Activated T-helper 2 cell treated with anti-CD3 and anti-CD28 coated beads, Interferon-gamma antibody, Interleukin-2, Interleukin-4, amounts not matched to agents 10 μg/mL and 5 μg/mL and 100 μg/mL, durations not matched to agents 14 hours and 24 hours and 36 hours (primary cell): ENCODE data around the gene ARFGEF2. TPM values are rescaled to one million over a fixed set of nuclear protein-coding genes. Genes with fewer than 3 reads are reported as not detected.
"Not testable (repeated sequence)": the region's sequence is repeated elsewhere in the genome, so short reads cannot be mapped to it uniquely, and the experiment has no call there.

Source experiments
- DNase-seq: peaks from one replicate; pipeline ENCODE4 v3.0.0; 2021; ENCODE audit warnings: low spot score
- H3K27ac Mint-ChIP-seq: one replicate; pipeline ENCODE4 v1.8.0; 2021; ENCODE audit warnings: mixed read lengths
- H3K27me3 Mint-ChIP-seq: one replicate; pipeline ENCODE4 v1.8.0; 2021; ENCODE audit warnings: low read depth, mixed read lengths
- H3K36me3 Mint-ChIP-seq: one replicate; pipeline ENCODE4 v1.8.0; 2021; ENCODE audit warnings: low read depth, mixed read lengths
- H3K4me1 Mint-ChIP-seq: one replicate; pipeline ENCODE4 v1.8.0; 2021; ENCODE audit warnings: low read depth, mixed read lengths
- H3K4me3 Mint-ChIP-seq: one replicate; pipeline ENCODE4 v1.8.0; 2021; ENCODE audit warnings: low read depth, mild to moderate bottlenecking, moderate library complexity, mixed read lengths
- H3K9me3 Mint-ChIP-seq: one replicate; pipeline ENCODE4 v1.8.0; 2021; ENCODE audit warnings: mixed read lengths
- intact Hi-C: fragments of 100-400 bp; cut with micrococcal nuclease; formaldehyde crosslinking; loops from one replicate; pipeline ENCODE4 v1.15.1; 2023
- total RNA-seq: library from RNA; stranded (reverse); gene quantifications from 2 replicates; pipeline ENCODE4 v1.2.3, GENCODE V29; 2022

ARFGEF2 gene
- total RNA-seq, 1 donor from 2014 or later, result 31.8 TPM

DNA sequence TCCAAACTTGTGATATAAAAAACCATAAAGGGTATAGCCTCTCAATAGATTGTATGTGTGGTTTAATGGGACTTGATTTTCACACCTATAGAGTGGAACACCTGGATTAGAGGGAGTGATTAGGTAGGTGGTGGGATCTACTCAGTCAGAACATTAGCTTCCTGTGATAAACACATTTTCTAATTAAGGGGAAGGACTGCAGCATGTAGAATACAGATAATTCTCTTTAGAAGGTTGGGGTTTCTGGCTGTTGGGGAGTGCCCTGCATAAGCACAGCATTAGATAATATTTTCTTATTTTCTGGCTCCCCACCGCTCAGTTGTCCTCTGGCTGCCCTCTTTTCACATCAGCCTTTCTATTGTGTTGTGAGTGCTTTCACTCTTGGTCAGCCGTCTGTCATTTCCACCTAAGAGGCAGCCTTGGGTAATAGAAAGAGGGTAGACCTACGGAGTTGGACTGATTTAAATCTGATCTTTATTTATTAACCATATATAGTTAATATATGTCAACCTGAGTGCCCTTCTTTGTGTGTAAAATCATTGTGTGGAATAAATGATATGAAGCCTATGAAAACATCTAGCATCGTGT is 132.6 kb downstream of the ARFGEF2 start:
- H3K27ac Mint-ChIP-seq, result no peak overlapping the region
- intact Hi-C loops, result no loop called here
- no peaks in the 10 kb centered on the region for H3K9me3 Mint-ChIP-seq
- no peaks in the 10 kb centered on the region for H3K27me3 Mint-ChIP-seq
- H3K4me3 Mint-ChIP-seq, result no peak overlapping the region
- no peak for DNase-seq
- H3K4me1 Mint-ChIP-seq, result peaks cover 29% of the 10 kb centered on the region
- peaks cover 58% of the 10 kb centered on the region for H3K36me3 Mint-ChIP-seq

DNA sequence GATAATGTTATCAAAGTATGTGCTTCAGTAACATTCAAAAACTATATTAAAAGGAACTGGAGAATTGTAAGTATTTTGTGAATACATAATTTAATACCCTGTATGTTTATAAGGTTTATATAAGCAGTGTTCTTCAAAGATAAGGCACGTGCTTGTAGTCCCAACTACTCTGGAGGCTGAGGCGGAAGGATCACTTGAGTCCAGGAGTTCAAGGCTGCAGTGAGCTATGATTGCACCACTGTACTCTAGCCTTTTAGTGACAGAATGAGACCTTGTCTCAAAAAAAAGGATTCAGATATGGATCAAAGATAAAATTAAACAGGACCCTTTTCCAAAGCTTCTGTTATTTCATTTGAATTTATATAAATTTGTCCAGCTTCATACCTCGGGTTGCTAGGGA is 141.8 kb downstream of the ARFGEF2 start:
- H3K36me3 Mint-ChIP-seq, result peaks cover 69% of the 10 kb centered on the region
- intact Hi-C loops, result no loop called here
- no peaks in the 10 kb centered on the region for H3K4me1 Mint-ChIP-seq
- DNase-seq, result no peak
- no peaks in the 10 kb centered on the region for H3K27me3 Mint-ChIP-seq
- no peaks in the 10 kb centered on the region for H3K9me3 Mint-ChIP-seq
- H3K27ac Mint-ChIP-seq, result no peak overlapping the region
- no peak overlapping the region for H3K4me3 Mint-ChIP-seq

- Mint-ChIP-seq H3K9me3 (no peaks in the 10 kb centered on the region), H3K4me3 (no peak overlapping the region), H3K36me3 (peaks cover 67% of the 10 kb centered on the region), H3K4me1 (peaks cover 7% of the 10 kb centered on the region), H3K27me3 (no peaks in the 10 kb centered on the region), H3K27ac (peak overlapping the region; percentile 24)
- intact Hi-C loops, result no loop called here
- DNase-seq, result no peak
Measured at GRCh38 chr20:49074521-49074920, 153.0 kb downstream of the ARFGEF2 start.

- no peaks in the 10 kb centered on the region for H3K9me3 Mint-ChIP-seq
- H3K4me3 Mint-ChIP-seq, result no peak overlapping the region
- no peaks in the 10 kb centered on the region for H3K27me3 Mint-ChIP-seq
- intact Hi-C loops, result no loop called here
- no peak for DNase-seq
- H3K4me1 Mint-ChIP-seq, result peaks cover 6% of the 10 kb centered on the region
- no peak overlapping the region for H3K27ac Mint-ChIP-seq
- H3K36me3 Mint-ChIP-seq, result peaks cover 66% of the 10 kb centered on the region
Measured at GRCh38 chr20:49078310-49078709, 156.8 kb downstream of the ARFGEF2 start.

DNA sequence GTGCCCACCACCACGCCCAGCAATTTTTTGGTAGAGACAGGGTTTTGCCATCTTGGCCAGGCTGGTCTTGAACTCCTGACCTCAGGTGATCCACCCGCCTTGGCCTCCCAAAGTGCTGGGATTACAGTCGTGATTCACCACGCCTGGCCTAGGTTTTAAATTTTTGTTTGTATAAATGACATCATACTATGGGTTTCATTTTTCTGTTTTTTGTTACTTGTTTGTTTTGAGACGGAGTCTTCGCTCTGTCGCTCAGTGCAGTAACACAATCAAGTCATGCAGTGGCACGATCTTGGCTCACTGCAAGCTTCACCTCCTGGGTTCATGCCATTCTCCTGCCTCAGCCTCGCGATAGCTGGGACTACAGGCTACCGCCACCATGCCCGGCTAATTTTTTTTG is 160.8 kb downstream of the ARFGEF2 start:
- H3K9me3 Mint-ChIP-seq, H3K27me3 Mint-ChIP-seq, intact Hi-C loops, H3K4me1 Mint-ChIP-seq, DNase-seq, H3K27ac Mint-ChIP-seq, H3K4me3 Mint-ChIP-seq: not testable (repeated sequence)
- H3K36me3 Mint-ChIP-seq, result peaks cover 66% of the 10 kb centered on the region

Other genes starting within 250 kb of the ARFGEF2 start
- 80.3 and 83.9 TPM in 2 replicates for gene PREX1, start 93.7 kb upstream of the ARFGEF2 start, total RNA-seq
- 114 TPM in 2 replicates for gene CSE1L, start 124.6 kb downstream of the ARFGEF2 start, total RNA-seq